ENCODE data around the gene FGF21. TPM values are rescaled to one million over a fixed set of nuclear protein-coding genes. Genes with fewer than 3 reads are reported as not detected.
"Not testable (repeated sequence)": the region's sequence is repeated elsewhere in the genome, so short reads cannot be mapped to it uniquely, and the experiment has no call there.

FGF21 gene
- total and polyA plus RNA-seq, 8 donors, result not detected

DNA sequence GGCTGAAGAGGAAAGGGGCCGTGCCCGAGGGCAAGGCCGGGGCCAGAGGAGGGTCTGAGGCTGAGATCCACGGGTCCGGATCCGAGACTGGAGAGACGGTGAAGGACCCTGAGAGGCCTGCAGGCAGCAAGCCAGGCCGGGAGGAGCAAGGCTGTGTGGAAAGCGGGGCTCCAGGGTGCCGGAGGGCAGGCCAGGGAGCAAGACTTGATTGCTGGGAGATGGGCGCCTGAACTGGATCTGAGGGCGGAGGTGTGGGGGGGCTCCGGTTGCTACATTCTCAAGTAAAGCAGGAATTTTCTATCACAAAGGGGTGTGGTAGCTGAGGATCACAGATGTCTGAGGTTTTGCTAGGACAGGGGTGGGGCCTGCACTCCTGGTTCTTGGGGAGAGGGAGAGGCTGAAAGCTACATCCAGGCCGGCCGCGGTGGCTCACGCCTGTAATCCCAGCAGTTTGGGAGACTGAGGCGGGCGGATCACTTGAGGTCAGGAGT lies 39.6 kb upstream of the FGF21 start:
- Histone ChIP-seq H3K9me3 (peaks cover 0 to 6% (median 2%) of the 10 kb centered on the region in 4 donors), H3K36me3 (no peaks in the 10 kb centered on the region), H3K4me3 (peak overlapping the region in 2 of 4 donors; percentile 15 to 61), H3K27ac (peak overlapping the region; percentile 1 to 87 (median 83)), H3K27me3 (no peaks in the 10 kb centered on the region), H3K4me1 (peaks cover 39 to 72% (median 57%) of the 10 kb centered on the region in 4 donors)
- TF ChIP-seq POLR2A (IDR thresholded peaks at IDR 0.05) (no peak), EP300 (IDR thresholded peaks at IDR 0.05) (no peak), POLR2AphosphoS5 (IDR thresholded peaks at IDR 0.05) (no peak)
- TF ChIP-seq, protein P1, sequence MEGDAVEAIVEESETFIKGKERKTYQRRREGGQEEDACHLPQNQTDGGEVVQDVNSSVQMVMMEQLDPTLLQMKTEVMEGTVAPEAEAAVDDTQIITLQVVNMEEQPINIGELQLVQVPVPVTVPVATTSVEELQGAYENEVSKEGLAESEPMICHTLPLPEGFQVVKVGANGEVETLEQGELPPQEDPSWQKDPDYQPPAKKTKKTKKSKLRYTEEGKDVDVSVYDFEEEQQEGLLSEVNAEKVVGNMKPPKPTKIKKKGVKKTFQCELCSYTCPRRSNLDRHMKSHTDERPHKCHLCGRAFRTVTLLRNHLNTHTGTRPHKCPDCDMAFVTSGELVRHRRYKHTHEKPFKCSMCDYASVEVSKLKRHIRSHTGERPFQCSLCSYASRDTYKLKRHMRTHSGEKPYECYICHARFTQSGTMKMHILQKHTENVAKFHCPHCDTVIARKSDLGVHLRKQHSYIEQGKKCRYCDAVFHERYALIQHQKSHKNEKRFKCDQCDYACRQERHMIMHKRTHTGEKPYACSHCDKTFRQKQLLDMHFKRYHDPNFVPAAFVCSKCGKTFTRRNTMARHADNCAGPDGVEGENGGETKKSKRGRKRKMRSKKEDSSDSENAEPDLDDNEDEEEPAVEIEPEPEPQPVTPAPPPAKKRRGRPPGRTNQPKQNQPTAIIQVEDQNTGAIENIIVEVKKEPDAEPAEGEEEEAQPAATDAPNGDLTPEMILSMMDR (IDR thresholded peaks at IDR 0.05), result no peak
- DNase-seq, result peak in 1 of 2 donors; percentile 57
- WGBS, 5 donors, result 40 to 61% (median 52%) methylated on average over 16 to 19 of the region's 19 CpGs
- intact Hi-C loops (cut with DNase I; ENCODE audit: low total_unique reads), result no loop called here

DNA sequence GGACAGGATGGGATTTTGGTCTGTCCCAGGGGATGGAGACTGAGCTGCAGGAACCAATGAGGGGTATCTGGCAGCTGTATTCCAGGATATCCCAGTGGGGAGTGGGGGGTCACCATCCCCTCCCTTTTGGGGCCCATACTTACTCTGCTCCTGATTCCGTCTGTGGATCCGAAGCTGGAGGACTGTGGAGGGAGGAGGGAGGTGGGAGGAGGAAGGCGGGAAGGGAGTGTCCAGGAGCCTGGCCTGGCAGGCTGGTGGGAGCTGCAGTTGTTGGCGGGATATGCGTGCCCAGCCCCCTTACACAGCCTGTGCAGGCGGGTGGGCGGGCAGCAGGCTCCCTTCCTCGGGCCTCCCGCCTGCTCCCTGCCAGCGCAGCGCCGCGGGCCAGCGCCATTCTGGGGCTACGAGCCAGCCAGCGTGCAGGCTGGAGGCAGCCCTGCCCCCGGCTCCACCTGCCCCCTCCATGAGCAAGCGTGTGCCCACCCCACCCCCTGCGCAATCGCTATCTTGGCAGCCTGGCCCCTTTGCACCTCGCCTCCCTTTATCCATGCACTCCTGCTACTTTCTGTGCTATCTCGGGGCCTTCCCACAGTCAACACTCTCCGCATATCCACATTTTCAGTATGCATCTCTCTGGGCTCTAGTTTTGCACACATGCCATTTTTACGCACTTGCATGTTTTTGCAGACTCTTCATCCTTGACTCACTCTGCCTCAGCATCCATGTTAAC lies 38.6 kb upstream of the FGF21 start:
- Histone ChIP-seq H3K4me3 (peak overlapping the region; percentile 32 to 39 (median 33)), H3K9me3 (no peaks in the 10 kb centered on the region), H3K27ac (peak overlapping the region; percentile 20 to 87 (median 83)), H3K27me3 (no peaks in the 10 kb centered on the region), H3K4me1 (peaks cover 44 to 82% (median 60%) of the 10 kb centered on the region in 4 donors), H3K36me3 (no peaks in the 10 kb centered on the region)
- intact Hi-C loops (cut with DNase I; ENCODE audit: low total_unique reads), result no loop called here
- DNase-seq, result peak in 1 of 2 donors; percentile 91
- TF ChIP-seq POLR2AphosphoS5 (IDR thresholded peaks at IDR 0.05) (no peak), EP300 (IDR thresholded peaks at IDR 0.05) (no peak), POLR2A (IDR thresholded peaks at IDR 0.05) (no peak)
- TF ChIP-seq, protein P1 (IDR thresholded peaks at IDR 0.05), result no peak
- WGBS, 5 donors, result 3 to 24% (median 13%) methylated on average over 16 to 24 of the region's 24 CpGs

DNA sequence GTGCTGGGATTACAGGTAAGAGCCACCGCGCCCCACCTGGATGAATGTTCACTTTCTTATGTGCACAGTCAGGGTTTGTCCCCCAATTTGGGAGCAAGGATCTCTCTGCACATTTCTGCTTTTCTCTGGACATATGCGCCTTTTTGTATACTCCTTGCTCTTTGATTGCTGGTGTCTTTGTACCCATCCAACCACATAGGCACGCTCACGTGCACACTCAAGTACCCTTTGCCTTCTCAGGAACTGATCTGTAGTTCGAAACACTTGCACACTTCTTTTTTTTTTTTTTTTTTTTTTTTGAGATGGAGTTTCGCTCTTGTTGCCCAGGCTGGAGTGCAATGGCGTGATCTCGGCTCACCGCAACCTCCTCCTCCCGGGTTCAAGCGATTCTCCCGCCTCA lies 37.2 kb upstream of the FGF21 start:
- H3K9me3 ChIP-seq; H3K27me3 ChIP-seq; intact Hi-C loops (cut with DNase I; ENCODE audit: low total_unique reads); H3K4me3 ChIP-seq; DNase-seq; H3K27ac ChIP-seq; H3K36me3 ChIP-seq: not testable (repeated sequence)
- H3K4me1 ChIP-seq, result peaks cover 40 to 78% (median 54%) of the 10 kb centered on the region in 4 donors
- WGBS, 5 donors, result 90 to 94% (median 93%) methylated on average over 12 to 13 of the region's 13 CpGs

DNA sequence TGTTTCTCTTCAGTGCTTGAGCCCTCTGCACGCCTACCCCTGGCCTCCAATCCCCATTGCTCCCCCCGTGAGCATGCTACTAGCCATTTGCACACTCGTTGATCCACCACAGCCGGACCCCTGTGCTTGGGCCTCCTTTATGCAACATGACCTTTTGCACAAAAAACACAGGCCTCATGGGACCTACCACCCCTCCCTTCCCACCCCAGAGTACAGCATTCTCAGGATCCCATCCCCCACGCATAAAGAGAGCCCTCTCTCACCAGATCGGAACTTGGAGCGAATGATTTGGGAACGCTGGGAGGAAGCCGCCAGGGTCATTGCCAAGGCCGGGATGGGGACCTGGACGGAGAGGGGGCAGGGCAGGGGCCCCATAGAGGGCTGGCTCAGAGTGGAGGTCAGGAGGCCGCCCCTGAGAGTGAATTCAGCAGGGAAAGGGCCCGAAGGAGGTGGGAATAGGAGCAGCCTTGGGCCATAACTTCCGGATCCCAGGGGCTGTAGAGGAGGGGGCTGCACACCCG lies 36.6 kb upstream of the FGF21 start:
- TF ChIP-seq POLR2A (IDR thresholded peaks at IDR 0.05) (no peak), POLR2AphosphoS5 (IDR thresholded peaks at IDR 0.05) (no peak), EP300 (IDR thresholded peaks at IDR 0.05) (no peak)
- TF ChIP-seq, protein P1 (IDR thresholded peaks at IDR 0.05), result no peak
- H3K9me3 ChIP-seq, result no peaks in the 10 kb centered on the region
- intact Hi-C loops (cut with DNase I; ENCODE audit: low total_unique reads), result no loop called here
- peak overlapping the region in 1 of 4 donors; percentile 56 for H3K4me3 ChIP-seq
- H3K27me3 ChIP-seq, result no peaks in the 10 kb centered on the region
- WGBS, 5 donors, result 46 to 67% (median 60%) methylated on average over 15 of the region's 15 CpGs
- DNase-seq, result peak in 1 of 2 donors; percentile 67
- peak overlapping the region in 3 of 5 donors; percentile 15 to 91 (median 38) for H3K27ac ChIP-seq
- no peaks in the 10 kb centered on the region for H3K36me3 ChIP-seq
- H3K4me1 ChIP-seq, result peaks cover 34 to 71% (median 47%) of the 10 kb centered on the region in 4 donors
